Activated CD8-positive, alpha-beta T cell treated with anti-CD3 and anti-CD28 coated beads for 36 hours (primary cell): Measurements from ENCODE around the gene RALGAPA1. TPM values are rescaled to one million over a fixed set of nuclear protein-coding genes. Genes with fewer than 3 reads are reported as not detected.

Source experiments
- ATAC-seq: fragments of 200-7000 bp; cut with Tn5 transposase; one replicate; pipeline ENCODE4 v1.10.0; 2021; ENCODE audit warnings: mild to moderate bottlenecking, moderate library complexity
- CTCF ChIA-PET: fragments of 350-600 bp; sonication (Branson Sonifier 250); formaldehyde crosslinking; loops from one replicate; lab custom pipeline; 2021; ENCODE audit warnings: antibody characterized with exemption; lab: Charles Lee
- POLR2A ChIA-PET: fragments of 350-600 bp; sonication (Branson Sonifier 250); formaldehyde crosslinking; loops from one replicate; lab custom pipeline; 2021; ENCODE audit warnings: antibody characterized with exemption; lab: Charles Lee
- DNase-seq: peaks from one replicate; pipeline ENCODE4 v3.0.0-alpha.2; 2020
- H3K27ac Mint-ChIP-seq: one replicate; pipeline ENCODE4 v1.8.0; 2021; ENCODE audit warnings: mild to moderate bottlenecking, mixed read lengths
- H3K27me3 Mint-ChIP-seq: one replicate; pipeline ENCODE4 v1.8.0; 2021; ENCODE audit warnings: mixed read lengths
- H3K36me3 Mint-ChIP-seq: one replicate; pipeline ENCODE4 v1.8.0; 2021; ENCODE audit warnings: low read depth, mixed read lengths
- H3K4me1 Mint-ChIP-seq: one replicate; pipeline ENCODE4 v1.8.0; 2021; ENCODE audit warnings: low read depth, mixed read lengths
- H3K4me3 Mint-ChIP-seq: one replicate; pipeline ENCODE4 v1.8.0; 2021; ENCODE audit warnings: mild to moderate bottlenecking, moderate library complexity, mixed read lengths
- H3K9me3 Mint-ChIP-seq: one replicate; pipeline ENCODE4 v1.8.0; 2021; ENCODE audit warnings: mixed read lengths
- intact Hi-C: fragments of 100-400 bp; cut with micrococcal nuclease; formaldehyde crosslinking; loops from one replicate; pipeline ENCODE4 v1.10.0; 2022
- total RNA-seq, 2 experiments: library from RNA; stranded (reverse); gene quantifications; one replicate each; pipeline ENCODE4 v1.2.3, GENCODE V29; 2021
- TF ChIP-seq, protein P1 (sequence below): fragments of 200-600 bp; IDR thresholded peaks from one replicate; pipeline ENCODE4 v1.8.0; 2022; ENCODE audit warnings: antibody characterized with exemption, mild to moderate bottlenecking

RALGAPA1 gene
- total RNA-seq, 2 experiments from 2014 or later, result 23.7 to 26.5 TPM

DNA sequence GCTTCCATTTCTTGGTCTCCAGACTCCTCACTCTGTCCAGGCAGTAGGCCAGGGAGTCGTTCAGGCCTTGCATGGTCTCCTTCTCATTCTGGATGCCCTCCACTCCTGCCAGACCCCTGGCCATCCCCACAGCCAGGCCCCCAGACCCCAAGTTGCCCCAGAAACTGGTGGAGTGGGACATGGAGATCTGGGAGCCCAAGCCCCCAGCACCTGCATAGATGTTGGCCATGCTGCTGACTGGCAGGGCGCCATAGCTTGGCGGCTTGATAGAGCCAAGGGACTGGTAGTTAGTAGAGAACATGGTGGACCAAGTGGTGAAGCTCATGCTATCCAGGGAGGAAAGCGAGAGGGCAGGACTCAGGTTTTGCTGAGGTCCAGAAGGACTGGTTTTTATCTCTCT is 296.3 kb downstream of the RALGAPA1 start:
- ChIA-PET CTCF (no interaction called here), POLR2A (no interaction called here)
- TF ChIP-seq, protein P1, sequence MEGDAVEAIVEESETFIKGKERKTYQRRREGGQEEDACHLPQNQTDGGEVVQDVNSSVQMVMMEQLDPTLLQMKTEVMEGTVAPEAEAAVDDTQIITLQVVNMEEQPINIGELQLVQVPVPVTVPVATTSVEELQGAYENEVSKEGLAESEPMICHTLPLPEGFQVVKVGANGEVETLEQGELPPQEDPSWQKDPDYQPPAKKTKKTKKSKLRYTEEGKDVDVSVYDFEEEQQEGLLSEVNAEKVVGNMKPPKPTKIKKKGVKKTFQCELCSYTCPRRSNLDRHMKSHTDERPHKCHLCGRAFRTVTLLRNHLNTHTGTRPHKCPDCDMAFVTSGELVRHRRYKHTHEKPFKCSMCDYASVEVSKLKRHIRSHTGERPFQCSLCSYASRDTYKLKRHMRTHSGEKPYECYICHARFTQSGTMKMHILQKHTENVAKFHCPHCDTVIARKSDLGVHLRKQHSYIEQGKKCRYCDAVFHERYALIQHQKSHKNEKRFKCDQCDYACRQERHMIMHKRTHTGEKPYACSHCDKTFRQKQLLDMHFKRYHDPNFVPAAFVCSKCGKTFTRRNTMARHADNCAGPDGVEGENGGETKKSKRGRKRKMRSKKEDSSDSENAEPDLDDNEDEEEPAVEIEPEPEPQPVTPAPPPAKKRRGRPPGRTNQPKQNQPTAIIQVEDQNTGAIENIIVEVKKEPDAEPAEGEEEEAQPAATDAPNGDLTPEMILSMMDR, result no peak
- intact Hi-C loops, result no loop called here
- ATAC-seq (no peak), DNase-seq (no peak)
- Mint-ChIP-seq H3K36me3 (no peaks in the 10 kb centered on the region), H3K27ac (no peak overlapping the region), H3K4me3 (no peak overlapping the region), H3K9me3 (no peaks in the 10 kb centered on the region), H3K27me3 (peaks cover 2% of the 10 kb centered on the region), H3K4me1 (no peaks in the 10 kb centered on the region)

DNA sequence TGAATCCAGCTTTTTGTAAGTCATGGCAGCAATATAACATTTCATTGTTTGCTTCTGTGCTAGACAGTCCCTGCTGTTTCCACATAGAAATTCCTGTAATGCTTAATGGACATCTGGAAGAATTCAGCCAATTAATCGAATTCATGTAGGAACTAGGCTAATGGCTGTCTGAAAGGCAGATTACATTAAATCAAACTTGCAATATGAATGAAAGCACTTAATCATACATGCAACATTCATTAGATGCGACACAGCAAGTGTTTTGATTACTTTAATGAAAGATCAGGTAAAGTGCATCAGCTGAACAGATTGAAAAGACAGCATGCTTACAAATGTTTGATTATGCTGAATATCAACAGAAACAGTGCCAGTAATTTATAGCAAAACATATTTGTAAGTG is 299.2 kb downstream of the RALGAPA1 start:
- Mint-ChIP-seq H3K36me3 (no peaks in the 10 kb centered on the region), H3K27me3 (peaks cover 2% of the 10 kb centered on the region), H3K27ac (no peak overlapping the region), H3K4me3 (no peak overlapping the region), H3K9me3 (no peaks in the 10 kb centered on the region), H3K4me1 (no peaks in the 10 kb centered on the region)
- CTCF ChIA-PET, result no interaction called here
- DNase-seq (no peak), ATAC-seq (no peak)
- TF ChIP-seq, protein P1, result no peak
- POLR2A ChIA-PET, result no interaction called here
- intact Hi-C loops, result no loop called here

DNA sequence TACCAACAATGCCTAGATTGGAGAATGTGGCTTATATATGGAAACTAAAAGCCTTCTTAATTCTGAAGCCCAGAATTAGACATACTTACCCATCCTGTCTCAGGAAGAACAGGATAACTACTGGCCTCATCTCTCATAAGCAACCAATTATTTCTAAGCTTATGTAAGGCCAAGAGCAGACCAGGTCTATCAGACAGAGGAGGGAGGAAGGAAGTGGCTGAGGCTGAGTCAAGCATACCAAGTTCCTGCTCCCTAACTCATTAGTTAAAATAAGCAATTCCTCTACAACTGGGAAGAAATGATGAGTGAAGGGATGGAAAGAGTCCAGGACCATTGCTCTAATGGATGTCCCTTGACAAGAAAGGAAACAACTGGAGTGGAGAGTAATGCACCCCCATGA is 302.2 kb downstream of the RALGAPA1 start:
- ATAC-seq (no peak), DNase-seq (no peak)
- Mint-ChIP-seq H3K4me1 (no peaks in the 10 kb centered on the region), H3K36me3 (no peaks in the 10 kb centered on the region), H3K27ac (no peak overlapping the region), H3K27me3 (peaks cover 6% of the 10 kb centered on the region), H3K4me3 (no peak overlapping the region), H3K9me3 (no peaks in the 10 kb centered on the region)
- CTCF ChIA-PET, result no interaction called here
- POLR2A ChIA-PET, result interaction anchor here (1.6 kb wide), 1 partner anchor 28 kb away, joined by 3 read pairs; no protein-coding TSS in a partner anchor
- TF ChIP-seq, protein P1, result no peak
- intact Hi-C loops, result no loop called here

DNA sequence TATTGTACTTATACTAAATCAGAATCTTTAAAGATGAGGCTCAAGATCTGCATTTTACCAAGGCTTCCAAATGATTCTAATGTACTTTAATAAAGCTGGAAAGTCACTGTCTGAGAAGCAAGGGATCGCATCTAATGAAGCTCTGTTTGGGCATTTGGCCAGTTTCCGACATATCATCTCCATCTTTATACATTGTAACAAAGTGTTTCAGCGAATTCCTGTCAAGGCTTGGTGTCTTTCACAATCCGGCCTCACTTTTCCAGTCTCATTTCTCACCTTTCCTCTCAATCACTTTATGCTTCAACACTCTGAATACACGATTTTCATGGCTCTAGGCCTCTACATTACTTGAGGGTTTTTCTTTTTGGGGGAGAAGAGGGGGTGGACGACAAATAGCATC is 302.6 kb downstream of the RALGAPA1 start:
- CTCF ChIA-PET, result no interaction called here
- no peak overlapping the region for H3K27ac Mint-ChIP-seq
- POLR2A ChIA-PET, result interaction anchor here (1.6 kb wide), 1 partner anchor 29 kb away, joined by 3 read pairs; no protein-coding TSS in a partner anchor
- DNase-seq (no peak), ATAC-seq (no peak)
- TF ChIP-seq, protein P1, result no peak
- no peaks in the 10 kb centered on the region for H3K4me1 Mint-ChIP-seq
- H3K9me3 Mint-ChIP-seq, result no peaks in the 10 kb centered on the region
- H3K4me3 Mint-ChIP-seq, result no peak overlapping the region
- peaks cover 6% of the 10 kb centered on the region for H3K27me3 Mint-ChIP-seq
- no peaks in the 10 kb centered on the region for H3K36me3 Mint-ChIP-seq
- intact Hi-C loops, result no loop called here

DNA sequence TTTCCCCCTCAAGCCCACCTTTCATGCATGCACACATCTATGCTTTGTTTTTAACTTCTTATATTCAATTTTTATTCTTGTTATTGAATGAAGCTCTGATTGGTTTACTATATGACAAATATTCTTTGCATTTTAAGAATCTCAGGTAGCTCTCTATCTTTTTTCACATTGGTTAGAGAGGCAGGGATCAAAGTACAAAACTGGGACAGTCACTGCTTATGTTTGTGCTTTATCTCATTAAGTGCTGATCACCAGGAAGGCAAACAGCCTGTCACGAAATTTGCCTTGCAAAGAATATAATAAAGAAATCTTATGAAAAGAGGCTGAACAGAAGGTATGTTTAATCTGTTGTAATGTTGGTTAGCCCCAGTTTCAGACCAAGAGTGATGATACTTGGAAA is 304.8 kb downstream of the RALGAPA1 start:
- Mint-ChIP-seq H3K27me3 (peaks cover 9% of the 10 kb centered on the region), H3K27ac (no peak overlapping the region), H3K4me1 (no peaks in the 10 kb centered on the region), H3K9me3 (peaks cover 1% of the 10 kb centered on the region), H3K4me3 (no peak overlapping the region), H3K36me3 (no peaks in the 10 kb centered on the region)
- ChIA-PET CTCF (interaction anchor here (0.6 to 1.1 kb wide), 2 partner anchors 103 to 183 kb away, joined by 3 read pairs; no protein-coding TSS in a partner anchor), POLR2A (no interaction called here)
- no peak for ATAC-seq
- TF ChIP-seq, protein P1, result no peak
- intact Hi-C loops, result no loop called here
- no peak for DNase-seq
